Endothelial cell (in vitro differentiated cells): Measurements from ENCODE around the gene ETFA. TPM values are rescaled to one million over a fixed set of nuclear protein-coding genes. Genes with fewer than 3 reads are reported as not detected.

Source experiments
- DNase-seq: peaks from one replicate; pipeline ENCODE4 v3.0.0; 2021; ENCODE audit warnings: low spot score
- H3K27ac Mint-ChIP-seq: one replicate; pipeline ENCODE4 v1.8.0; 2021; ENCODE audit warnings: mixed read lengths, inconsistent platforms; ENCODE audit not compliant: unreplicated experiment
- H3K27me3 Mint-ChIP-seq: one replicate; pipeline ENCODE4 v1.8.0; 2021; ENCODE audit warnings: mild to moderate bottlenecking, moderate library complexity, mixed read lengths, inconsistent platforms; ENCODE audit not compliant: unreplicated experiment
- H3K36me3 Mint-ChIP-seq: one replicate; pipeline ENCODE4 v1.8.0; 2021; ENCODE audit warnings: mild to moderate bottlenecking, low read depth, mixed read lengths, inconsistent platforms; ENCODE audit not compliant: unreplicated experiment
- H3K4me1 Mint-ChIP-seq: one replicate; pipeline ENCODE4 v1.8.0; 2021; ENCODE audit warnings: mild to moderate bottlenecking, mixed read lengths, inconsistent platforms; ENCODE audit not compliant: unreplicated experiment
- H3K4me3 Mint-ChIP-seq: one replicate; pipeline ENCODE4 v1.8.0; 2021; ENCODE audit warnings: mild to moderate bottlenecking, mixed read lengths, inconsistent platforms; ENCODE audit not compliant: unreplicated experiment
- H3K9me3 Mint-ChIP-seq: one replicate; pipeline ENCODE4 v1.8.0; 2021; ENCODE audit warnings: mixed read lengths, inconsistent platforms; ENCODE audit not compliant: unreplicated experiment
- total RNA-seq: library from RNA; stranded (reverse); fragmentation: NEBNext Ultra II Directional; extraction: Animal tissue kit (Norgen Biotek cat#: 25700); gene quantifications from one replicate; pipeline ENCODE4 v1.2.1, GENCODE V29; 2021; ENCODE audit not compliant: unreplicated experiment
- TF ChIP-seq, protein P1 (sequence below): fragments of 200-600 bp; sonication (generic); IDR thresholded peaks from one replicate; pipeline ENCODE4 v1.5.0; 2021; ENCODE audit warnings: antibody characterized with exemption; ENCODE audit not compliant: unreplicated experiment

ETFA gene
- total RNA-seq, 1 donor from 2014 or later: 103 TPM

- no peak overlapping the region for H3K4me3 Mint-ChIP-seq
- H3K4me1 Mint-ChIP-seq: peaks cover 23% of the 10 kb centered on the region
- TF ChIP-seq, protein P1, sequence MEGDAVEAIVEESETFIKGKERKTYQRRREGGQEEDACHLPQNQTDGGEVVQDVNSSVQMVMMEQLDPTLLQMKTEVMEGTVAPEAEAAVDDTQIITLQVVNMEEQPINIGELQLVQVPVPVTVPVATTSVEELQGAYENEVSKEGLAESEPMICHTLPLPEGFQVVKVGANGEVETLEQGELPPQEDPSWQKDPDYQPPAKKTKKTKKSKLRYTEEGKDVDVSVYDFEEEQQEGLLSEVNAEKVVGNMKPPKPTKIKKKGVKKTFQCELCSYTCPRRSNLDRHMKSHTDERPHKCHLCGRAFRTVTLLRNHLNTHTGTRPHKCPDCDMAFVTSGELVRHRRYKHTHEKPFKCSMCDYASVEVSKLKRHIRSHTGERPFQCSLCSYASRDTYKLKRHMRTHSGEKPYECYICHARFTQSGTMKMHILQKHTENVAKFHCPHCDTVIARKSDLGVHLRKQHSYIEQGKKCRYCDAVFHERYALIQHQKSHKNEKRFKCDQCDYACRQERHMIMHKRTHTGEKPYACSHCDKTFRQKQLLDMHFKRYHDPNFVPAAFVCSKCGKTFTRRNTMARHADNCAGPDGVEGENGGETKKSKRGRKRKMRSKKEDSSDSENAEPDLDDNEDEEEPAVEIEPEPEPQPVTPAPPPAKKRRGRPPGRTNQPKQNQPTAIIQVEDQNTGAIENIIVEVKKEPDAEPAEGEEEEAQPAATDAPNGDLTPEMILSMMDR: no peak
- H3K27ac Mint-ChIP-seq: no peak overlapping the region
- H3K36me3 Mint-ChIP-seq: no peaks in the 10 kb centered on the region
- DNase-seq: no peak
- no peaks in the 10 kb centered on the region for H3K9me3 Mint-ChIP-seq
- H3K27me3 Mint-ChIP-seq: peaks cover 15% of the 10 kb centered on the region
Measured at GRCh38 chr15:76181705-76182107, 129.6 kb downstream of the ETFA start.

- TF ChIP-seq, protein P1: no peak
- no peak overlapping the region for H3K27ac Mint-ChIP-seq
- DNase-seq: no peak
- no peaks in the 10 kb centered on the region for H3K36me3 Mint-ChIP-seq
- H3K4me3 Mint-ChIP-seq: no peak overlapping the region
- peaks cover 16% of the 10 kb centered on the region for H3K27me3 Mint-ChIP-seq
- peaks cover 23% of the 10 kb centered on the region for H3K4me1 Mint-ChIP-seq
- no peaks in the 10 kb centered on the region for H3K9me3 Mint-ChIP-seq
Measured at GRCh38 chr15:76180321-76180720, 130.9 kb downstream of the ETFA start.

GRCh38 chr15:76179023-76179422, 132.2 kb downstream of the ETFA start:
- TF ChIP-seq, protein P1: no peak
- H3K27me3 Mint-ChIP-seq: peaks cover 12% of the 10 kb centered on the region
- no peaks in the 10 kb centered on the region for H3K36me3 Mint-ChIP-seq
- DNase-seq: no peak
- no peak overlapping the region for H3K4me3 Mint-ChIP-seq
- peaks cover 19% of the 10 kb centered on the region for H3K4me1 Mint-ChIP-seq
- H3K9me3 Mint-ChIP-seq: no peaks in the 10 kb centered on the region
- no peak overlapping the region for H3K27ac Mint-ChIP-seq

GRCh38 chr15:76178296-76179000, 132.8 kb downstream of the ETFA start:
- Mint-ChIP-seq H3K36me3 (no peaks in the 10 kb centered on the region), H3K4me3 (no peak overlapping the region), H3K27ac (no peak overlapping the region), H3K27me3 (peaks cover 12% of the 10 kb centered on the region), H3K9me3 (no peaks in the 10 kb centered on the region), H3K4me1 (peaks cover 14% of the 10 kb centered on the region)
- TF ChIP-seq, protein P1: no peak
- DNase-seq: no peak

DNA sequence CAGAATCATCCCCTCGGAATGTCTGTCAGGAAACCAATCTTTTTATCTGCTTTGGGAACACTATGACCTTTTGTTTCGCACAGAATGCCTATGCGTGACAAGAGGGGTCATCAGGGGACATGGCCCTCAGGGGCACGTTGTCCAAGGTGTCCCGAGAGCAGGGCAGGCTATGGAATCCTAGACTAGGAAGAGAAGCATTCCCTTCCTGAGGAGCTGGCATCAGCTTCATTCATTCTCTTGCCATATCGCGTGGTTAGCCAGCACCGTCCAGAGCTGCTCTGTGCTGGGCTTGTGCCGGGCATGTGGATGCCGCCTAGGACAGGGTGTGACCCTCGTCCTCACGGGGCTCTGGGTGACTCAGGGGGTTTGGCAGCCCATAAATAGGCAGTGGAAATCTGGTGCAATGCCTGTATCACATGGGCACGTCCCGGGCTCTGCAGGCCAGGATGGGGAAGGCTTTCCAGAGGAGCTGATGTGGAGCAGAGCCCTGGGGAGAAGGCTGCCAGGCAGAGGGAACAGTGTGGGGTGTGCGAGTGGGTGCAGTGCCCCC, 133.7 kb downstream of the ETFA start:
- TF ChIP-seq, protein P1: no peak
- H3K4me3 Mint-ChIP-seq: peak overlapping the region; percentile 54
- H3K27me3 Mint-ChIP-seq: peaks cover 16% of the 10 kb centered on the region
- no peaks in the 10 kb centered on the region for H3K9me3 Mint-ChIP-seq
- peaks cover 18% of the 10 kb centered on the region for H3K4me1 Mint-ChIP-seq
- peaks cover 3% of the 10 kb centered on the region for H3K36me3 Mint-ChIP-seq
- no peak overlapping the region for H3K27ac Mint-ChIP-seq
- no peak for DNase-seq
